ENCODE data around the gene EPB41L4B.
A peak's percentile ranks its signal among the peaks of the same experiment; 100 is the strongest.

Gene EPB41L4B

DNA sequence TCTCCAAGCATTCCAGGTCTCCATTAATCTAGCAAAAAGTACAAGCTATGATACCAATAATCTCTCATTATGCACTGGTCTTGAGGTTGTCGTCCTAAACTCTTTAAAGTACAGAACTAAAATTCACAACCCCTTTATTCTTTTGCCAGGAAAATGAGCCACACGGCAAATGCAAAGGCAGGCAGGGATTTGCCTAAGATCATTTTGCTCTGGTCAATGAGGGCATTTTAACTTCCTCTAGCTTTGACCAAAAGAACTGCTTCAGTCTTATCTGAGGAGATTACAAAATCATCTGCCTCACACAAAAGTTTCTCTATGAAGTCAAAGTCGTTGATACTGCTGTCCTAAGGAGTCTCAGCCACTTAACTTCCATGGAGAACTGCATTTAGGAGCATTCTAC lies 51.8 kb downstream of the EPB41L4B start:
- no peak for DNase-seq

DNA sequence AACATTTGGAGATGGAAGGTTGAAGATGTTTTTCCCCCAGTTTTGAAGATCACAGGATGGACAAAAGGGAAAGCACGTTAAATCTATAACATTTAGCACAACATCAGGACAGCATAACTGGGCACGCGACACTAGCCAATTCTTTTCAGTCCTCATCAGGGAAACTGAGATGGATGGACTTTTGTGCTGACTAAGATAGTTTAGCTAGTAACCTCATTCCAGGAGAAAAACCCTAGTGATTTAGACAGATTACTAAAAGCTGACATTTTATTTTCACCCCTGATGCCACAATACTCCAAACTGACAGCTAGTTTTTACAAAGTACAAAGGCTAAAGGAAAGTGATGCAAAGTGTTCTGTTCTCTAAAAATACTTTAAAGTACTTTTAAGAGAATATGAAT lies 53.3 kb downstream of the EPB41L4B start:
- no peak for DNase-seq

- DNase-seq, result no peak
Observed at GRCh38 chr9:109264877-109265587, 55.8 kb downstream of the EPB41L4B start.

GRCh38 chr9:109263358-109263757 lies 57.5 kb downstream of the EPB41L4B start:
- no peak for DNase-seq

DNA sequence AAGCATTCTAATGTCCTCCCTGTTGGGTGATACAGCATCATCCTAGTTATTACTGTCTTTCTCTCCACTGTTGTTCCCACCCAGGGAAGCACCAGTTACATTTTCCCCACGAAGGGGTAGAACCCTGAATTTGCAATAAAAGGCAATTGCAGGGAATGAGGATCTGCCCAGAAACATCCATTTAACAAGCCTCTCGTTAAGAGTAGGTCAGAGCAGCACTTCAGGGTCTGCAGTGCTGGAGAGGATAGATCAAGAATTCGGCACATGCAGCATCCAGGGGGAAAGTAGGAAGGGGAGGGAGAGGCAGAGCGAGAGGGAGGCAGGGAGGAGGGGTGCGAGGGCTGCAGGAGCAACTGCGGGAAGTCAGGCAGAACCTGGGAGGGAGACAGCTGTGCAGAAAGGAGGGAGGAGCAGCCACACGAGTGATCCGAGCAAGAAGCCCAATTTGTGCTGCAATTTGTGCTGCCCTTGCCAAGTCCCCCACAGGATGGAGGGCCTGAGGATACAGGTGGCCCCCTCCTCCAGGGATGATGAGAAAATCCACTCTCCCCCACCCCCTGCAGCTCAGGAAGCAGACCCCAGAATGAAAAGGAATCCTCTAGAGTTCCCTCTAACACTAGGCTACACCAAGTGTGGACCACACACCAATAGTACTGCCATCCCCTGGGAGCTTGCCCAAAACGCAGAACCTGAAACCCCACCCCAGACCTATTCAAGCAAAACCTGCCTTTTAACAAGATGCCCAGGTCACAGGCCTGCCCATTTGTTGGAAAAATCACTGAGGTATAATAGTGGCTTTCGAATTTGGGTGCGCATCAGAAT lies 62.2 kb downstream of the EPB41L4B start:
- DNase-seq, result no peak

DNA sequence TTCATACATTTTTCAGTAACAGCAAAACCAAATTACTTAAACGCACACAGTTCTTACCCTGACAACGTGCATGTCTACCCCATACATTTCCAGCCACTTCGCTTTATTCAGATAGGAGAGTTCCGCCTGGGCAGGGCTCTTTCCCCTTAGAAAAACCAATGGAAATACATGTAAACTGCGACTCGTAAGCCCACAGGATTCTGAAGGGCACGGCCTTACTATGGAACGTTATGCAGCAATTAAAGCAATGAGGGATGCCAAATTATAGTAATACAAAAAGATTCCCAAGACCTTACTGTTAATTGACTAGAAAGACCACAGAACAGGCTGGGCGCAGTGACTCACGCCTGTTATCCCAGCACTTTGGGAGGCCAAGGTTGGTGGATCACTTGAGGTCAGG lies 64.5 kb downstream of the EPB41L4B start:
- DNase-seq, result peak; percentile 57

DNA sequence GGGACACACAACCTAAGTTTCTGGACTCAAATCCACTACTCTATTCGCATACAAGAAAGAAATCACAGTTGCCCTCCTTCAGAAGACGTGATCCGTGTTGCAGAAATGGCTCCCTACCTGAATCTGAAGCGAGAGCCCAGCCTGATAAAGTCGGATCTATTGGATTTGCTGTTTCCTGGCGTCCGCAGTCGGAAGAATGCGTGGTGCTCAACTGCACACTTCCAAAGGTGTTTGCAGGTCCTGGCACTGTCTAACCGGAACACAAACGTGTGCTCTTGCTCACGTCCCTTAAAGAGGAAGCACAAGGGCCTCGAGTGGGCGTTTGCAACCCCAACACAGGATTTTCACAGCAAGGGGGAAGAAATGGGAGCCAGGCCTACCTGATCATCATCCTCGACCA lies 65.5 kb downstream of the EPB41L4B start:
- no peak for DNase-seq

- DNase-seq, result peak; percentile 74
Observed at GRCh38 chr9:109254317-109254716, 66.5 kb downstream of the EPB41L4B start.

- peak; percentile 69 for DNase-seq
Observed at GRCh38 chr9:109253637-109254284, 67.1 kb downstream of the EPB41L4B start.

DNA sequence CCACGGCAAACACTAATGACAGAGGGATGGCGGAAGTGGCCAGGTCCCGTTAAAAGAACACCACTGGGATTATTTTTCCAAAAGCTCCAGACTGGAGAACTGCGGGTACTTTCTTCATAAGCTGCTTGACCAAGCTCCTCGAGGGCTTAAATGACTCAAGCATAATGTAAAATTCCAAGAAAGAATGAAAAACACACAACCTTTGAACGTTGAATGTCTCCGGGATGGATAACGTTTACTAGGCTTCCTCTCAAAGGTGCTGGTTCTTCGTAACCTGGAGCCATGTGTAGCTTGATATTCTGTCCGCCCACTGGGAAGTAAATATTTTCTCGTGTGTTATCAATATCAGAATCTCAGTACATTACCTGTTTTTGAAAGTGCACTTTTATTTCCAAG lies 67.6 kb downstream of the EPB41L4B start:
- DNase-seq, result no peak

DNA sequence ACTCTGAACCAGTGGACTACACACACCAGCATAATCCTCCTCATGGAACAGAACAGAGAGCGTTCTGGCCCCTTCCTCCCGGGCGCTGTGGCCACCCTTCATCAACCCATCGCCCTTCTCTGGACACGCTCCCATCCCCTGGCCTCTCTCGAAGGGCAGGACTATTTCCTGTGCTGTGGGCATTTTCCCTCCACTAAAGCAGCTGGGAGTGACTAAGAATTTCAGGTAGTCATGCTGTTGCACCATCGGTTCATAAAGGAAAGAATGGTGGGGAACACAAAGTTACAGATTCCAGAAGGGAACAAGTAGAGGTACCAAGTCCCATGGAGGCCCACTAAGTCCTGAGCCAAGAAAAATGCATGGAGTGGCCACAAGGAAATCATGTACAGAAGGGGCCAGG lies 68.6 kb downstream of the EPB41L4B start:
- DNase-seq, result no peak

GRCh38 chr9:109251776-109252106 lies 69.1 kb downstream of the EPB41L4B start:
- no peak for DNase-seq

- peak; percentile 26 for DNase-seq
Observed at GRCh38 chr9:109251080-109251775, 69.6 kb downstream of the EPB41L4B start.

- no peak for DNase-seq
Observed at GRCh38 chr9:109250771-109251079, 70.1 kb downstream of the EPB41L4B start.

GRCh38 chr9:109250311-109250741 lies 70.5 kb downstream of the EPB41L4B start:
- DNase-seq, result no peak

GRCh38 chr9:109249615-109250014 lies 71.2 kb downstream of the EPB41L4B start:
- no peak for DNase-seq

DNA sequence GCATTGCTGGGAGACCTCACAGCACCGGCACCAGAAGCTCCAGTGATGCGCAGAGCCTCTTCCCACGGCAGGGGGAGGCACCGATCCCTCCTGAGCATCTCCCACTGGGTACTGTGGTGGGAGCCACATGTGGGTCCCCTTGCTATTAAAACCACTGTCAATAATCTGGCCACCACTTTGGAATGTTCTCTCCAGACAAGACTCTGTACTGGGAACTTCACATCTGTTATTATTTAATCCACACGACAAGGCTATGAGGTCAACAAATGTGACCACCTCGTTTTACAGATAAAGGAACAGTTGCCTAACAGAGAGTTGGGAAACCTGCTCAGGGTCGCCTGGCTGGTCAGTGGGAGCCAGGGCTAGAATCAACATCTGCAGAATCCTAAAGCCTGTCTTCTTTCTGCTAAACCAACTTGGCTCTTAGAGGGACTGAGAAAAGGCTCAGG lies 72.7 kb downstream of the EPB41L4B start:
- no peak for DNase-seq

- no peak for DNase-seq
Observed at GRCh38 chr9:109247228-109247627, 73.6 kb downstream of the EPB41L4B start.

GRCh38 chr9:109246533-109246932 lies 74.3 kb downstream of the EPB41L4B start:
- DNase-seq, result no peak

GRCh38 chr9:109245310-109245897 lies 75.5 kb downstream of the EPB41L4B start:
- no peak for DNase-seq

- DNase-seq, result peak; percentile 57
Observed at GRCh38 chr9:109244179-109245132, 76.4 kb downstream of the EPB41L4B start.

DNA sequence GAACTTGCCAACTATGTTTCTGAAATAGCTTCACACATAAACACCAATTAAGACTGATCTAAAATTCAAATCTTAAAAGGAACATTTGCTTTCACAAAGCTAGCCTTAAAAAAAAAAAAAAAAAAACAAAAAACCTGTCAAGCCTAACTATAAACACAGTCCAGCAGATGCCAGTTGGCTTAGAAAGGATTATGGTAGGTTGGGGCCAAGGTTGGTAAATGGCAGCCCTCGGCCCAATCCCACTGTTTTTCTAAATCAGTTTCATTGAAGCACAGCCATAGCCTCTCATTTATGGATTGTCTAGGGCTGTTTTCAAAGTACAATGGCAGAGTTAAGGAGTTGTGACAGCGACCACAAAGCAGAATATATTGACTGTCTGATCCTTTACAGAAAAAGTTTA lies 78.1 kb downstream of the EPB41L4B start:
- no peak for DNase-seq

Data from HCEC 1CT (cell line).